Stimulated activated CD4-positive, alpha-beta T cell treated with anti-CD3 and anti-CD28 coated beads, Interleukin-1b, Interleukin-23, amount 100 ng/mL, for 1 hour (primary cell): ENCODE data around the gene SNAPC5.
A peak's percentile ranks its signal among the peaks of the same experiment; 100 is the strongest.
"Not testable (repeated sequence)": the region's sequence is repeated elsewhere in the genome, so short reads cannot be mapped to it uniquely, and the experiment has no call there.

Experiments
- DNase-seq, 2 donors: peaks; one replicate each; pipeline ENCODE4 v3.0.0-alpha.2; 2020; ENCODE audit warnings: low read depth in 2 of 2

SNAPC5 gene

GRCh38 chr15:66497502-66498455 is at the start of gene SNAPC5:
Gene SNAPC5, minus strand, starts transcription at chr15:66497762. Its CDS starts 31 bp downstream, at chr15:66497731.
- DNase-seq, result peak; percentile 92 to 98

DNA sequence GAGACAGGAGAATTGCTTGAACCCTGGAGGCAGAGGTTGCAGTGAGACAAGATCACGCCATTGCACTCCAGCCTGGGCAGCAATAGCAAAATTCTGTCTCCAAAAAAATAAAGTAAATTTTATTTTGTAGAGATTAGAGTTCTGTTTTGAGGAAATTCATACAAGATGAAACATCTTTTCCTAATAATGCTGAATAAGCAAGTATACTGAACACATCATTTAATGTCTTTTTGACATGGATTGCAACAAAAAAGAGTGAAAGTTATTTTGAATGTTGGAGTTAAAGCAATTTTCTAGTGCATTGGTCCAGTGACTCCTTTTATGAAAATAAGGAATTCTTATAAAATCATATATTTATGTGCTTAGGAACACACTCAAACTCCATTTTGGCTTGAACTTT is 47.7 kb upstream of the SNAPC5 start:
- no peak for DNase-seq

DNA sequence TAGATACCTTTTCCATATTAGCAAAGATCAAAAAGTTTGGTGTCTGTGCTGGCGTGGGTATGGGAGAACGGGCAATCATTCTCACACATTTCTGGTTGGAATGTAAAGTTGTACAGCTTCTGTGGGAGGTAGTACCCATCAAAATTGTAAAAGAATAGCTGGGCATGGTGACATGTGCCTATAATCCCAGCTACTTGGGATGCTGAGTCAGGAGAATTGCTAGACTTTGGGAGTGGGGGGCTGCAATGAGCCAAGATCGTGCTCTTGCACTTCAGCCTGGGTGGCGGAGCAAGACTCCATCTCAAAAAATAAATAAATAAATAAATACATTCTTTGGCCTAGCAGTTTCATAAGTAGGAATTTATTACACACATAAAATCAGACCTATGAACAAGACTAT is 45.3 kb upstream of the SNAPC5 start:
- DNase-seq, result no peak

GRCh38 chr15:66535056-66535455 is 37.5 kb upstream of the SNAPC5 start:
- DNase-seq, result no peak

GRCh38 chr15:66524838-66525237 is 27.3 kb upstream of the SNAPC5 start:
- no peak for DNase-seq

- DNase-seq, result no peak
These were observed 26.4 kb upstream of the SNAPC5 start for GRCh38 chr15:66523926-66524325.

GRCh38 chr15:66515901-66516322 is 18.4 kb upstream of the SNAPC5 start:
- DNase-seq, result no peak

DNA sequence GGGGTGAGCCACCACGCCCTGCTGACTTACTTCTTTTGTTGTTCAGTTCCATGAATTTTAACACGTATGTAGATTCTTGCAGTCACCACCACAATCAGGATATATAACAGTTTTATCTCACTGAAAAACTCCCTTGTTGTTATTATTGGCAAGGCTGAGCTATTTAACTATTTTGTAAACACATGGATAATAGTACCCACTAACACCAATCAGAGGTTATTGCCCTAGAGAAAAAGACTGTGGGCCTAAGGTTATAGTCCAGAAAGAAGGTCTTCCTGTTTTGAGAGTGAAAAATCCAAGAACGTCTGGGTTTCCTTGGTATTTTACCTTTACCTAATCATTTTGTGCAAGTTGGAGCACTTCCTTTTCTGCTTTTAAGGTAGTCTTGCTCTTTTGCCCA is 17.0 kb upstream of the SNAPC5 start:
- DNase-seq, result no peak

DNA sequence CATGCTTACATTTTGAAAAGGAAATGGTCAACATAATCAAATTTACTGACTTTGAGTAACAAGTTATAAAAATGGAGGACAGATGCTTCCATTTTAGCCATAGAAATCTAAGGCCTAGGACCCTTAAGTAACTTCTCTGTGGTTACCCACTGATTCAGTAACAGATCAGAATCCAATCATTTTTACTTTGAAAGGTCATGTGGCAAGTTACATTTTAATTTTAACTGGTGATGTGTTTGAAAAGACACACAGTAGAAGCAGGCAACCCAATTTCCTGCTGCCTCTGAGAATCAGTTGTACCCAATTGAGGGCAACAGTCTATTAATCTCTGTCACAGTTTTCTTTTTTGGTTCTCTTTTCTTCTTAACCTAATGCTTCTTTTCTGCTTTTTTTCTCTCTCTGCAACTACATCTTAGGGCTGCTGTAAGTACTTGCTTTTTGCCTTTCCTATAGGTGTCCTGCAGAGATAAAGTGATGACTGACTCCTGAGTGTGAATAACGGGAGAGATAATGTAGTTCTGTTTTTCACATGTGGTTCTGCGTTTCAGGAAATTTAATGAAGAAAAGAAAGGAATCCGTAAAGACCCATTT is 10.8 kb upstream of the SNAPC5 start:
- no peak for DNase-seq

DNA sequence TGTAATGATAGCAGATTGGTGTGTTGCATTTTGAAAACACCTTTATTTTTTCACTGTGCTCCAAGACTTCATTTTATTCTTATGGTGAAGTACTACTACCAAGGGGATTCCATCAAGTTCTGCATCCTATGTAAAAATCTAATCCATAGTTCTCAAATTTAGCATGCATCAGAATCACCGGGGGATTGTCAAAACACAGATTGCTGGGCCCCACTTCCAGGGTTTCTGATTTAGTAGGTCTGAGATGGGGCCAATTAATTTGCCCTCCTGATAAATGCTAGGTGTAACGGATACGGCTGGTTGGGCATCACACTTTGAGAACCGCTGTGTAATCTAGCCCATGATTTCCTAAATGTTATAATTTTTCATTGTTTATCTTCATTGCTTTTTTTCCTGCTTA is 8.3 kb upstream of the SNAPC5 start:
- DNase-seq, result no peak

DNA sequence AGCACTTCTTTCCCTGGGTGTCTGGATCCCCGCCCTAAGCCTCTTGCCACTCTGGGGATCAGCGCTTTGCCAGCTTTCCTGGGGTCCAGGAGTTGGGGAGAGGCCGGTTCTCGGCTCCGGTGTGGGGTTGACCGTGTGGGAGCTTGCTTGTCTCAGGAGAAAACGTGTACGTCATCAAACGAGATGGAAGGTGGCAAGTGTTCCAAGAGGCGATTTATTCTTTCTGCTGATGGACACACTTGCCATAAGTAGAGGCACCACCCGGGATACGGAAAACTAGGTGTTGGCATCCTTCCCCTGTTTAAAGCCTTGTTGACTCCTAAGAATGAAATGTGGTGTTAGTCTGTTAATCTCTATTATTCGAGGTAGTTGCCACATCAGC is 7.9 kb upstream of the SNAPC5 start:
- DNase-seq, result no peak

- peak; percentile 37 to 48 for DNase-seq
These were observed 7.2 kb upstream of the SNAPC5 start, which contains the start of the genes RPL4 and ZWILCH for GRCh38 chr15:66504563-66505429. Gene RPL4, minus strand, starts transcription at chr15:66504855. Its CDS starts 65 bp downstream, at chr15:66504790. Gene ZWILCH, plus strand, starts transcription at chr15:66505326. Its CDS starts 13 bp downstream, at chr15:66505339.

DNA sequence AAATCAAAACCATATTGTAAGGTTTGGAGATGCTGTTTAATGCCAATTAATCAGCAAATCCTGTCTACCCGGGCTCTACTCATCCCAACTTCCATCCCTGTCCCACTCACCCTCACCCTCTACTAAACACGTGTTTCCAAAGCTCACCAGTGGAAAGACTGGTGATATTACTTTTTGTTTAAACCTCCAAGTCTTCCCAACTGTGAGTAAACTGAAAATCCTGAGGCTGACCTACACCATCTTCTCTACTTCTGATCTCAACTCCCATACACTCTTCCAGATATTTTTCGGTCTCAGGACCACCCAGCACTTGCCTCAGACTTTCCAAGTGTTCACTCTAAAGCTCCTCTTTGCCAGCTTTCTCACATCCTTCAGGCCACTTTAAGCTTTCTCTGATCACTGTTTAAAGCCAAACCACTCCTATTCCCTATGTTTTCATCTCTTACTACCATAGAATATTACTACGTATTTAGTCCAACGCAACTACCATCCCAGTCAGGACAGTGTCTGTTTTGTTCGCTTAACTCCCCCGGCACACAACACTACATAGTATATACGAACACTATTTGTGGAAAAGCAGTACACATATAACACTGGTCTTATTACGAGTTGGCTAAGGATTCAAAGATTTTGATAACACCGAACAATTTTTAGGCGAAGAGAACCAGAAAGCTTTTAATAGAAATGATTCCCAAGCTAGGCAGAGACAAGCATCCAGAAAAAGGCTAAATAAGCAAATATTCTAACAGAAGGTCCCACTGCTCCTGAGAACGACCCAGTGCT is 6.4 kb upstream of the SNAPC5 start:
- no peak for DNase-seq

- DNase-seq, result not testable (repeated sequence)
These were observed 5.6 kb upstream of the SNAPC5 start for GRCh38 chr15:66503041-66503648.

DNA sequence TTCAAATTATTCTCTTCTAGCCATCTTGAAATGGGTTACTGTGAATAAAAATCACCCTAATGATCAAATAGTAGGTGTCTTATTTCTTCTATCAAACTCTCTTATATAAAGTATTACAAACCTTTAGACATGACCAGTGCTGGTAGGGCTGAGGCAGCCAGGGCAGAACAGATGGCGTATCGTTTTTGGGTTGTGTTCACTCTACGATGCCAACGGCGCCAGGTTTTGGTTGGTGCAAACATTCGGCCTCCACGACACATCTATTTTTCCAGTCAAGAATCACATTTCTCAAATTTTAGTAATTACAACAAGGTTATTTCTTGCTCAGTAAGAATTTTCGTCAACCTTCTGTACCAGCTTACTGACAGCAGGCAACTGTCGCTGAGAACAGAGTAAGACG is 4.9 kb upstream of the SNAPC5 start:
- DNase-seq, result no peak

GRCh38 chr15:66500346-66500745 is 2.8 kb upstream of the SNAPC5 start:
- DNase-seq, result not testable (repeated sequence)

- no peak for DNase-seq
These were observed 1.2 kb upstream of the SNAPC5 start for GRCh38 chr15:66498501-66499386.

DNA sequence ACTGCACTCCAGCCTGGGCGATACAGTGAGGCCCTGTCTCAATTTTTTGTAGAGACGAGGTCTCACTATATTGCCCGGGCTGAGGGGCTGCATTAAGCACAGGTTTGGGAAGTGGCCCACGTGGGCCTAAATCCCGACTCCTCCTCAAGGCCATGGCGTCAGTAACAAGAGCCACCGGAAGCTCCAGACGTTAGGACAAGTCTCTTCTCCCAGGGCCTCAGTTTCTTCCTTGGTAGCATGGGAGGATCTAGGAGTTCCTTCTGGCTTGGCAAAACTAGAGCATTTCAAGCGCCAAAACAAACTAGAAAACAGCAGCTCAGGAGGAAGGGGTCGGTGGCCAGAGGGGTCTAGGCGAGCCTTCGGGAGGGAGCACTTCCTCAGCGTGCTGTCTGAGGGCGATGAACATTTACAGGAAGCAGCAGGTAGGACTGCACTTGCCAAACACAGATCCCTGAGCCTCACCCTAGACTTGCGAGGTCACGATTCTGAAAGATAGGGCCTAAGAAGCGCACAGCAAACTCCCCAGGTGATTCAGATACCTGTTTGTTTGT is 536 bp downstream of the SNAPC5 start:
- no peak for DNase-seq

GRCh38 chr15:66494262-66494661 is 3.3 kb downstream of the SNAPC5 start:
- no peak for DNase-seq
